Tibial artery (tissue), 4 donors: Measurements from ENCODE around the gene CD151.

Source experiments
- DNase-seq, 2 donors: peaks; one replicate each; pipeline ENCODE4 v3.0.0-alpha.2; 2019
- H3K27ac ChIP-seq, 2 donors: fragments of 200-600 bp; sonication (generic) in 1 of 2; 1 replicate in 1 of 2; 2 replicates in 1 of 2; pipeline ENCODE4 v1.5.1; 2018 to 2019; ENCODE audit warnings: mild to moderate bottlenecking in 1 of 2
- H3K27me3 ChIP-seq, 2 donors: fragments of 200-600 bp; sonication (generic) in 1 of 2; one replicate each; pipeline versions ENCODE4 v1.5.1 to v1.6.0; 2016 to 2019
- H3K36me3 ChIP-seq, 3 donors: fragments of 200-600 bp; sonication (generic) in 2 of 3; one replicate each; pipeline ENCODE4 v1.5.1; 2016 to 2019; ENCODE audit warnings: mild to moderate bottlenecking in 2 of 3
- H3K4me1 ChIP-seq, 4 donors: fragments of 200-600 bp; sonication (generic) in 2 of 4; 1 replicate in 3 of 4; 2 replicates in 1 of 4; pipeline ENCODE4 v1.5.1; 2016 to 2019
- H3K4me3 ChIP-seq, 2 donors: fragments of 200-600 bp; sonication (generic) in 1 of 2; 1 replicate in 1 of 2; 2 replicates in 1 of 2; pipeline ENCODE4 v1.5.1; 2018 to 2019; ENCODE audit warnings: mild to moderate bottlenecking in 2 of 2
- H3K9me3 ChIP-seq, 3 donors: fragments of 200-600 bp; sonication (generic) in 1 of 3; one replicate each; pipeline ENCODE4 v1.5.1; 2016 to 2019
- intact Hi-C: fragments of 100-400 bp; cut with DNase I; formaldehyde crosslinking; loops from one replicate; pipeline ENCODE4 v1.15.0; 2023; ENCODE audit warnings: low total_unique reads
- TF ChIP-seq, protein P1 (sequence below), 2 experiments: fragments of 200-600 bp in 1 of 2; fragments of 450-650 bp in 1 of 2; IDR thresholded peaks; one replicate each; pipeline ENCODE4 v1.5.1; 2017 to 2019; ENCODE audit warnings: antibody characterized with exemption in 2 of 2, mild to moderate bottlenecking in 1 of 2, moderate library complexity in 1 of 2

CD151 gene

DNA sequence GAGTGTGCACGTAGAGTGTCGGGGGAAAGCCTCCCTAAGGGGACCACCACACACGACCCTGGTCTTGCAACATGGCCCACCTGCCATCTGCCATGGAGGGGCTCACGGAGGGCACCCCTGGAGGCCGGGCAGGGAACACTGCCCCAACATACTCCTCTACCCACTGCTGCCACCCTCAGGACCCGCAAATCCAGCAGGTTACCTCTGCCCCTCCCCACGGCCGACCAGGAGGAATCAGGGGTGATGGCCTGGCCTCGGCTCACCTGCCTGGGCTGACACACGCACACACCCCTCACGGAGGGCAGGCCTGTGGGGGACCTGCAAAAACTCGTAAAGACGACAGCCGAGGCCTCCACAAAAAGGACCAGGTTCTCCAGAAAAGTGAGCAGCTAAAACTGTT, 47.7 kb downstream of the CD151 start:
- no peak for DNase-seq
- H3K27me3 ChIP-seq: no peaks in the 10 kb centered on the region
- intact Hi-C loops: no loop called here
- H3K4me3 ChIP-seq: no peak overlapping the region
- no peaks in the 10 kb centered on the region for H3K9me3 ChIP-seq
- no peak overlapping the region for H3K27ac ChIP-seq
- H3K4me1 ChIP-seq: no peaks in the 10 kb centered on the region
- TF ChIP-seq, protein P1, sequence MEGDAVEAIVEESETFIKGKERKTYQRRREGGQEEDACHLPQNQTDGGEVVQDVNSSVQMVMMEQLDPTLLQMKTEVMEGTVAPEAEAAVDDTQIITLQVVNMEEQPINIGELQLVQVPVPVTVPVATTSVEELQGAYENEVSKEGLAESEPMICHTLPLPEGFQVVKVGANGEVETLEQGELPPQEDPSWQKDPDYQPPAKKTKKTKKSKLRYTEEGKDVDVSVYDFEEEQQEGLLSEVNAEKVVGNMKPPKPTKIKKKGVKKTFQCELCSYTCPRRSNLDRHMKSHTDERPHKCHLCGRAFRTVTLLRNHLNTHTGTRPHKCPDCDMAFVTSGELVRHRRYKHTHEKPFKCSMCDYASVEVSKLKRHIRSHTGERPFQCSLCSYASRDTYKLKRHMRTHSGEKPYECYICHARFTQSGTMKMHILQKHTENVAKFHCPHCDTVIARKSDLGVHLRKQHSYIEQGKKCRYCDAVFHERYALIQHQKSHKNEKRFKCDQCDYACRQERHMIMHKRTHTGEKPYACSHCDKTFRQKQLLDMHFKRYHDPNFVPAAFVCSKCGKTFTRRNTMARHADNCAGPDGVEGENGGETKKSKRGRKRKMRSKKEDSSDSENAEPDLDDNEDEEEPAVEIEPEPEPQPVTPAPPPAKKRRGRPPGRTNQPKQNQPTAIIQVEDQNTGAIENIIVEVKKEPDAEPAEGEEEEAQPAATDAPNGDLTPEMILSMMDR (IDR thresholded peaks at IDR 0.05): no peak
- H3K36me3 ChIP-seq: peaks cover 8 to 81% (median 26%) of the 10 kb centered on the region in 3 donors

DNA sequence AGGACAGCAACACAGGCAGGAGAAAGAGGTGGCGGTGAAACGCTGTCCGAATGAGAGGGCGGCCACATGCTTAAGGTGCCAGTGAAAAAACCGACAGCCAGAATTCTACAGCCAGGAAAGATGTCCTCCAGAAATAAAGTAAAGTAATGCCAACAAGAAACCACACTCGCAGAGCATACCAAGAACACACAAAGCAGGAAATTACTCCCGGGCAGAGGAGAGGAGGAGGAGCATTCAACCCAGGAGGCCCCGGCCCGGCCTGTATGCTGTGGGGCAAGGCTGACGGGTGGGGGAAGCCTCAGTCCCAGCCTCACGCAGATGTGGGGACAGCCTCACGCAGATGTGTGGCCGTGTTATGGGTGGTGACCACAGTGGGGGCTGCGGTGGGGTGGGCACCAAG, 49.8 kb downstream of the CD151 start:
- Histone ChIP-seq H3K9me3 (no peaks in the 10 kb centered on the region), H3K4me1 (no peaks in the 10 kb centered on the region), H3K27me3 (no peaks in the 10 kb centered on the region), H3K27ac (no peak overlapping the region), H3K36me3 (peaks cover 11 to 85% (median 32%) of the 10 kb centered on the region in 3 donors), H3K4me3 (no peak overlapping the region)
- no peak for DNase-seq
- intact Hi-C loops: no loop called here
- TF ChIP-seq, protein P1 (IDR thresholded peaks at IDR 0.05): no peak

DNA sequence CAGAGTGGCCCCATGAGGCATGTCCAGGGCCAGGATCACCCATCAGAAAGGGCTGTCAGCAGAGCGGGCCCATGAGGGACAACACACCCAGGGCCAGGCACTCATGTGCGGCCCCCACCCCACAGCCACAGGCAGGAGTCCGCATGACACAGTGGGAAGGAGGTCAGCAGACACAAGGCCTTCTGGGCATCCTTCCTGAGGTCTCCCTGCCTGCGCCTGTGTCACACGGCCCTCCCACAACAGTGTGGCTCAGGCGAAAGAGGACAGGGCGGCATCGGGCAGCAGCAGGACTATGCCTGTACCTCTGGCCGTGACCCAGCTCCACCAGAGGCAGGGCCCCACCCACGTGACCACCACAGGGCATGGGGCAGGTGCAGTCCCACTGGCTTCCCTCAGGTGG, 50.8 kb downstream of the CD151 start:
- Histone ChIP-seq H3K36me3 (peaks cover 11 to 94% (median 36%) of the 10 kb centered on the region in 3 donors), H3K4me1 (no peaks in the 10 kb centered on the region), H3K27ac (no peak overlapping the region), H3K4me3 (no peak overlapping the region), H3K27me3 (no peaks in the 10 kb centered on the region), H3K9me3 (no peaks in the 10 kb centered on the region)
- no peak for DNase-seq
- TF ChIP-seq, protein P1 (IDR thresholded peaks at IDR 0.05): no peak
- intact Hi-C loops: no loop called here

DNA sequence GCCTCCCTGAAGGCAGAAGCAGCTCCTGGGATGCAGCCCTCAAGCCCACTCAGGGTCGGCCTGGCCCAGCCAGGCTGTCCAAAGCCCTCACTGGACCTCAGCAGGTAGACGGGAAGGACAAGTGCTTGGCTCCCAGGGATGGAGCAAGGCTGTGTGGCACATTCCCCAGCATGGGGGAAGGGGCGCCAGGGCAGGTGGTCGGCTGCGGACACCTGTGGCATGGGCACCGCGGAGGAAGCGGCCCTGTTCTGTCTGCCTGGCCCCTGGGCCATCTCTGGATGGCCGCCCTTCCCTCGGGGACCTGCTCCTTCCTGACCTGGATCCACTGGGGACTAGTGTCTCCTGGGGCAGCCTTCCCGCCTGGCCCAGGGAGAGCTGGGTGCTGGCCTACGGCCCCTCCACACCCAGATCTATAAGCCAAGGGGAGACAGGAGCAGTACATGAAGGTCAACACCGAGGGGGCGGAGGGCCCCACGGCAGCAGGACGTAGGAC, 51.9 kb downstream of the CD151 start:
- DNase-seq: no peak
- Histone ChIP-seq H3K4me3 (no peak overlapping the region), H3K9me3 (no peaks in the 10 kb centered on the region), H3K27me3 (no peaks in the 10 kb centered on the region), H3K4me1 (no peaks in the 10 kb centered on the region), H3K27ac (no peak overlapping the region), H3K36me3 (peaks cover 6 to 94% (median 36%) of the 10 kb centered on the region in 3 donors)
- intact Hi-C loops: no loop called here
- TF ChIP-seq, protein P1 (IDR thresholded peaks at IDR 0.05): no peak

DNA sequence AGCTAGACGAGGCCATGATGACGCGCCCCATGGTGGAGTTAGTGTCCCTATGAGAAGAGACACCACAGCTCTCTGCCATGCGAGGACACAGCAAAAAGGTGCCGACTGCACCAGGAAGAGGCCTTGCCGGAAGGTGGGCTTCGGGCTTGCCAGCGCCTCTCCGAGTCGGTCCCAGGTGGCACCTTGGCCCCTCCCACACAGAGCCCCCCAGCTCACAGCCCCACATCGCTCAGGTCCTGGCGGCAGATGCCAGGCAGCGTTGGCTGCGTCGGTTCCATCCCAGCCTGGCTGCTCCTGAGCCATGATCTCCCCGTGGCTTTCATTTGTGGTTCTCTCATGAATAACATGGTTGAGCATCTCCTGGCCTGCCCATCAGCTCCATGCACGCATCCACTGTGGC, 53.8 kb downstream of the CD151 start:
- intact Hi-C loops: no loop called here
- H3K36me3 ChIP-seq: peaks cover 6 to 97% (median 27%) of the 10 kb centered on the region in 3 donors

More for the DNA sequence above, 53.8 kb downstream of the CD151 start:
- H3K9me3 ChIP-seq: no peaks in the 10 kb centered on the region
- H3K4me1 ChIP-seq: no peaks in the 10 kb centered on the region
- no peak overlapping the region for H3K4me3 ChIP-seq
- no peak for DNase-seq
- TF ChIP-seq, protein P1 (IDR thresholded peaks at IDR 0.05): no peak
- H3K27ac ChIP-seq: no peak overlapping the region
- no peaks in the 10 kb centered on the region for H3K27me3 ChIP-seq
